K562 (cell line): ENCODE data around the gene CDK14. TPM values are rescaled to one million over a fixed set of nuclear protein-coding genes. Genes with fewer than 3 reads are reported as not detected.

ENCODE experiments used
- ATAC-seq: fragments of 200-7000 bp; cut with Tn5 transposase; 3 replicates; pipeline ENCODE4 v1.9.1; 2020; ENCODE audit warnings: moderate library complexity
- BruUV-seq: library from RNA; stranded (reverse); fragments of 400-500 nt; replicated peaks from 2 replicates; lab custom pipeline; 2021; lab: Mats Ljungman, UMichigan
- CTCF ChIA-PET: fragments of 300-600 bp; formaldehyde crosslinking; extraction: SDS; loops from one replicate; lab custom pipeline; 2021; ENCODE audit warnings: low intra/inter-chr PET ratio; lab: Yijun Ruan, JAX
- POLR2A ChIA-PET: fragments of 300-600, 350-650 bp; sonication (Branson Sonifier 250); formaldehyde crosslinking; extraction: SDS; loops from one replicate; lab custom pipeline; 2021; ENCODE audit warnings: antibody characterized with exemption, inconsistent platforms; lab: Yijun Ruan, JAX
- DNase-seq, 4 experiments: peaks; one replicate each; pipeline versions ENCODE4 v3.0.0 to v3.0.0-alpha.2; 2011 to 2018; ENCODE audit warnings: low spot score in 3 of 4, mixed read lengths in 3 of 4; ENCODE audit errors: extremely low read depth in 1 of 4
- FAIRE-seq: peaks from 2 replicates; lab custom pipeline; 2011; peaks lifted over from hg19 to GRCh38; lab: Jason Lieb, UNC
- H2AFZ ChIP-seq: 2 replicates; pipeline ENCODE4 v1.6.0; 2011; ENCODE audit warnings: low read depth, low read length, control low read depth, inconsistent platforms
- H3K27ac ChIP-seq: fragments of 200-600 bp; 3 replicates; pipeline ENCODE4 v1.8.0; 2011; ENCODE audit warnings: low read depth, mild to moderate bottlenecking, control low read depth, inconsistent platforms, low read length, moderate library complexity, mixed read lengths; ENCODE audit errors: extremely low read depth
- H3K27me3 ChIP-seq, 2 experiments: fragments of 300-600 bp in 1 of 2; 2 replicates in 1 of 2; 3 replicates in 1 of 2; pipeline versions ENCODE4 v1.6.0 to v1.8.0; 2011; ENCODE audit warnings: inconsistent platforms in 2 of 2, low read length in 2 of 2, mild to moderate bottlenecking in 1 of 2, mixed read lengths in 1 of 2, moderate library complexity in 1 of 2; ENCODE audit not compliant: control insufficient read depth in 2 of 2, insufficient read depth in 2 of 2
- H3K36me3 ChIP-seq: fragments of 300-600 bp; 3 replicates; pipeline ENCODE4 v1.8.0; 2011; ENCODE audit warnings: mild to moderate bottlenecking, low read length, inconsistent platforms; ENCODE audit not compliant: control insufficient read depth, insufficient read depth
- H3K4me1 ChIP-seq, 2 experiments: fragments of 200-600 bp in 1 of 2; replicated peaks in 1 of 2; 2 replicates in 1 of 2; 3 replicates in 1 of 2; pipeline versions ENCODE4 v1.5.1 to v1.8.0; 2011; ENCODE audit warnings: inconsistent platforms in 2 of 2, low read length in 2 of 2, mild to moderate bottlenecking in 1 of 2, mixed read lengths in 1 of 2, moderate library complexity in 1 of 2; ENCODE audit not compliant: control insufficient read depth in 2 of 2, insufficient read depth in 2 of 2
- H3K4me2 ChIP-seq: 2 replicates; pipeline ENCODE4 v1.6.1; 2011; ENCODE audit warnings: low read length, control low read depth, inconsistent platforms, mixed read lengths; ENCODE audit not compliant: insufficient read depth
- H3K4me3 ChIP-seq: fragments of 200-600 bp; sonication (generic), shearing (Covaris generic); 2 replicates; pipeline ENCODE4 v1.5.1; 2016; ENCODE audit warnings: control low read depth, inconsistent platforms
- H3K79me2 ChIP-seq: fragments of 200-600 bp; 3 replicates; pipeline ENCODE4 v1.8.0; 2011; ENCODE audit warnings: low read length, inconsistent platforms; ENCODE audit not compliant: control insufficient read depth, insufficient read depth
- H3K9ac ChIP-seq, 2 experiments: 2 replicates each; pipeline versions ENCODE4 v1.6.0 to v1.6.1; 2011; ENCODE audit warnings: low read depth in 2 of 2, low read length in 2 of 2, control low read depth in 1 of 2, inconsistent platforms in 1 of 2, mild to moderate bottlenecking in 1 of 2, mixed read lengths in 1 of 2; ENCODE audit not compliant: insufficient read depth in 1 of 2
- H3K9me1 ChIP-seq: one replicate; pipeline ENCODE4 v1.6.0; 2011; ENCODE audit warnings: inconsistent platforms, mild to moderate bottlenecking, low read length, moderate library complexity; ENCODE audit not compliant: control insufficient read depth, insufficient read depth
- H3K9me3 ChIP-seq: replicated peaks from 2 replicates; pipeline ENCODE4 v1.5.1; 2011; ENCODE audit warnings: low read depth, low read length, inconsistent platforms; ENCODE audit not compliant: control insufficient read depth, insufficient read depth
- H4K20me1 ChIP-seq: replicated peaks from 2 replicates; pipeline ENCODE4 v1.6.1; 2011; ENCODE audit warnings: low read length, inconsistent platforms, mixed read lengths; ENCODE audit not compliant: control insufficient read depth, insufficient read depth
- ATF2 ChIP-seq: sonication (generic); formaldehyde crosslinking; IDR thresholded peaks from 2 replicates; pipeline ENCODE4 v1.8.1; 2022; ENCODE audit warnings: missing genetic modification reagents
- HNRNPK ChIP-seq: fragments of 200-400 bp; formaldehyde crosslinking; IDR thresholded peaks from one replicate; pipeline ENCODE4 v1.6.1; 2018; ENCODE audit warnings: mild to moderate bottlenecking, low read depth, low read length; ENCODE audit not compliant: poor library complexity, severe bottlenecking
- MAFF ChIP-seq: IDR thresholded peaks from 2 replicates; pipeline ENCODE4 v1.6.1; 2012; ENCODE audit warnings: low read length, improper control_type of control experiment
- POLR2AphosphoS5 ChIP-seq: IDR thresholded peaks from 2 replicates; pipeline ENCODE4 v1.6.1; 2011; ENCODE audit warnings: mild to moderate bottlenecking, low read depth, low read length, moderate library complexity; ENCODE audit not compliant: control insufficient read depth, insufficient read depth
- RBBP5 ChIP-seq: fragments of 200-600 bp; sonication (generic); IDR thresholded peaks from 2 replicates; pipeline ENCODE4 v1.6.1; 2012; ENCODE audit warnings: borderline replicate concordance, mild to moderate bottlenecking, low read length, control low read depth, inconsistent platforms; ENCODE audit not compliant: insufficient read depth, poor library complexity, severe bottlenecking
- TFAP4 ChIP-seq: sonication (generic); formaldehyde crosslinking; IDR thresholded peaks from 2 replicates; pipeline ENCODE4 v1.8.0; 2022; ENCODE audit warnings: missing genetic modification reagents, mild to moderate bottlenecking, moderate library complexity, borderline replicate concordance
- ZNF239 ChIP-seq: fragments of 250-450 bp; sonication (Bioruptor Pico); IDR thresholded peaks from 2 replicates; pipeline ENCODE4 v1.4.0; 2020; ENCODE audit warnings: mild to moderate bottlenecking
- ZNF609 ChIP-seq: sonication (generic); formaldehyde crosslinking; IDR thresholded peaks from 2 replicates; pipeline ENCODE4 v1.8.1; 2023; ENCODE audit warnings: missing genetic modification reagents, mild to moderate bottlenecking, borderline replicate concordance
- ZNF639 ChIP-seq, 2 experiments: fragments of 200-800 bp in 1 of 2; sonication (Bioruptor generic) in 1 of 2; sonication (generic) in 1 of 2; formaldehyde crosslinking in 1 of 2; IDR thresholded peaks in 1 of 2; conservative IDR thresholded peaks in 1 of 2; 2 replicates each; pipeline versions ENCODE4 v1.5.0 to v1.6.1; 2016 to 2020; ENCODE audit warnings: missing compliant biosample characterization in 1 of 2, missing genetic modification characterization in 1 of 2, missing genetic modification reagents in 1 of 2
- ZNF785 ChIP-seq: fragments of 250-450 bp; sonication (Bioruptor Pico); IDR thresholded peaks from 2 replicates; pipeline ENCODE4 v1.4.0; 2020; ENCODE audit warnings: mild to moderate bottlenecking
- WGBS: fragments of 100-300 bp; shearing (Covaris generic); methylation state at CpG from one replicate; pipeline ENCODE4 v1.1.6; 2016; ENCODE audit warnings: low coverage, mixed read lengths; ENCODE audit not compliant: insufficient coverage; ENCODE audit errors: missing lambda C conversion rate; 5-methylcytosine and 5-hydroxymethylcytosine counted together
- in situ Hi-C: fragments of 300-500 bp; cut with MboI; formaldehyde crosslinking; loops from 4 replicates; pipeline ENCODE4 v1.15.0; 2018; ENCODE audit warnings: inconsistent platforms, mixed read lengths
- intact Hi-C: fragments of 100-400 bp; cut with micrococcal nuclease; formaldehyde crosslinking; loops from 2 replicates; pipeline ENCODE4 v1.14.2; 2022
- polyA plus RNA-seq, 8 experiments: library from polyadenylated mRNA; depleted of rRNA in 4 of 8; stranded (reverse) in 5 of 8; unstranded in 3 of 8; fragments of >200 nt; fragmentation: Nextera tagmentation in 2 of 8; fragmentation: Illumina TruSeq in 1 of 8; extraction: Ambion mirVana in 2 of 8; extraction: Trizol in 1 of 8; gene quantifications; 2 replicates each; pipeline versions ENCODE4 v1.2.1 to v1.2.3, GENCODE V29; 2011 to 2014; ENCODE audit warnings: inconsistent platforms in 1 of 8, missing spikeins in 1 of 8
- total RNA-seq, 7 experiments: library from RNA; depleted of rRNA in 6 of 7; stranded (reverse); fragments of >200 nt in 6 of 7; fragmentation: Illumina TruSeq in 2 of 7; extraction: Trizol in 2 of 7; gene quantifications; 2 replicates each; pipeline versions ENCODE4 v1.2.1 to v1.2.3, GENCODE V29; 2011 to 2021; ENCODE audit warnings: low replicate concordance in 1 of 7

CDK14 gene
- total and polyA plus RNA-seq, 9 of the 15 experiments (the other 6 are each of a cell fraction or from before 2014, with no cell fraction given): 0.03 to 0.91 (median 0.16) TPM

GRCh38 chr7:91230100-91230499, 634.0 kb downstream of the CDK14 start:
- in situ Hi-C loops (no loop called here), intact Hi-C loops (no loop called here)
- no TSS peak for BruUV-seq
- ATAC-seq (no peak), FAIRE-seq (no peak), DNase-seq (no peak)
- ChIA-PET CTCF (no interaction called here), POLR2A (interaction anchor here (0.6 to 0.8 kb wide), 2 partner anchors 132 to 1000 kb away, joined by 3 read pairs; no protein-coding TSS in a partner anchor)
- H3K36me3 ChIP-seq: no peaks in the 10 kb centered on the region
- no peak overlapping the region for H3K9ac ChIP-seq
- no peaks in the 10 kb centered on the region for H3K9me1 ChIP-seq
- H3K4me2 ChIP-seq: no peak overlapping the region
- no peak overlapping the region for H2AFZ ChIP-seq
- 0% methylated on average over 2 of the region's 2 CpGs for WGBS
- peaks cover 19 to 22% of the 10 kb centered on the region in 2 experiments; a peak in 4 of 5 replicates for H3K27me3 ChIP-seq
- no peaks in the 10 kb centered on the region for H3K4me1 ChIP-seq
- H3K27ac ChIP-seq: no peak overlapping the region
- no peaks in the 10 kb centered on the region for H3K79me2 ChIP-seq
- H3K9me3 ChIP-seq: no peaks in the 10 kb centered on the region
- H4K20me1 ChIP-seq: no peaks in the 10 kb centered on the region
- H3K4me3 ChIP-seq: no peak overlapping the region
- TF ChIP-seq MAFF (no peak), HNRNPK (no peak), RBBP5 (no peak), ZNF239 (CRISPR knock-in tag) (no peak), ATF2 (no peak), ZNF785 (CRISPR knock-in tag) (no peak), ZNF639 (CRISPR knock-in tag; conservative IDR thresholded peaks at IDR 0.05 in 1 of 2, IDR thresholded peaks at IDR 0.05 in 1 of 2) (no peak), POLR2AphosphoS5 (no peak), TFAP4 (CRISPR knock-in tag) (no peak), ZNF609 (CRISPR knock-in tag) (no peak)
